SK-N-SH treated with all-trans-retinoic acid at 6 μM for 48 hours (cell line): ENCODE measurements around the gene ADGRB3.

ENCODE experiments used
- ATAC-seq: fragments of 200-7000 bp; cut with Tn5 transposase; 3 replicates; pipeline ENCODE4 v1.9.1; 2020; ENCODE audit warnings: mild to moderate bottlenecking, moderate library complexity
- ARNTL ChIP-seq: fragments of 450-650 bp; formaldehyde crosslinking; IDR thresholded peaks from 2 replicates; pipeline ENCODE4 v1.5.0; 2020; ENCODE audit warnings: low read depth, mild to moderate bottlenecking, moderate library complexity, borderline replicate concordance
- BACH2 ChIP-seq: fragments of 250-450 bp; sonication (Bioruptor Pico); IDR thresholded peaks from 2 replicates; pipeline ENCODE4 v1.9.0; 2021; ENCODE audit warnings: mild to moderate bottlenecking, borderline replicate concordance
- CSDC2 ChIP-seq: fragments of 250-450 bp; sonication (Bioruptor Pico); IDR thresholded peaks from 2 replicates; pipeline ENCODE4 v1.5.0; 2020; ENCODE audit warnings: mild to moderate bottlenecking, moderate library complexity
- ESRRG ChIP-seq: fragments of 250-450 bp; sonication (Bioruptor Pico); IDR thresholded peaks from 2 replicates; pipeline ENCODE4 v1.6.1; 2021; ENCODE audit warnings: mild to moderate bottlenecking
- GLIS3 ChIP-seq: fragments of 250-450 bp; sonication (Bioruptor Pico); IDR thresholded peaks from 2 replicates; pipeline ENCODE4 v1.5.0; 2020; ENCODE audit warnings: mild to moderate bottlenecking, moderate library complexity
- ISL1 ChIP-seq: fragments of 250-450 bp; sonication (Bioruptor Pico); IDR thresholded peaks from 2 replicates; pipeline ENCODE4 v2.1.2; 2022; ENCODE audit warnings: mild to moderate bottlenecking, moderate library complexity
- OSR1 ChIP-seq: fragments of 250-450 bp; sonication (Bioruptor Pico); IDR thresholded peaks from 2 replicates; pipeline ENCODE4 v1.8.0; 2022; ENCODE audit warnings: moderate library complexity, mild to moderate bottlenecking, inconsistent platforms
- PPARA ChIP-seq: fragments of 250-450 bp; sonication (Bioruptor Pico); IDR thresholded peaks from 2 replicates; pipeline ENCODE4 v1.5.0; 2020; ENCODE audit warnings: mild to moderate bottlenecking, borderline replicate concordance
- RARB ChIP-seq: fragments of 250-450 bp; sonication (Bioruptor Pico); IDR thresholded peaks from 2 replicates; pipeline ENCODE4 v1.8.0; 2021; ENCODE audit warnings: mild to moderate bottlenecking, moderate library complexity
- SNAI2 ChIP-seq: fragments of 250-450 bp; sonication (Bioruptor Pico); IDR thresholded peaks from 2 replicates; pipeline ENCODE4 v1.5.0; 2020; ENCODE audit warnings: mild to moderate bottlenecking, moderate library complexity
- TCF4 ChIP-seq: fragments of 250-450 bp; sonication (Bioruptor Pico); IDR thresholded peaks from 2 replicates; pipeline ENCODE4 v1.8.0; 2021; ENCODE audit warnings: mild to moderate bottlenecking, moderate library complexity, borderline replicate concordance
- TOX ChIP-seq: fragments of 250-450 bp; sonication (Bioruptor Pico); IDR thresholded peaks from 2 replicates; pipeline ENCODE4 v1.8.0; 2021; ENCODE audit warnings: mild to moderate bottlenecking, moderate library complexity, borderline replicate concordance
- ZFP3 ChIP-seq: fragments of 250-450 bp; sonication (Bioruptor Pico); IDR thresholded peaks from 2 replicates; pipeline ENCODE4 v1.5.0; 2020; ENCODE audit warnings: mild to moderate bottlenecking, moderate library complexity
- ZFP30 ChIP-seq: fragments of 450-650 bp; formaldehyde crosslinking; IDR thresholded peaks from 2 replicates; pipeline ENCODE4 v1.5.0; 2022; ENCODE audit warnings: mild to moderate bottlenecking, moderate library complexity
- ZNF565 ChIP-seq: fragments of 450-650 bp; formaldehyde crosslinking; conservative IDR thresholded peaks from 2 replicates; pipeline ENCODE4 v1.5.0; 2020; ENCODE audit warnings: low read depth, mild to moderate bottlenecking, moderate library complexity
- ZNF70 ChIP-seq: fragments of 450-650 bp; formaldehyde crosslinking; IDR thresholded peaks from 2 replicates; pipeline ENCODE4 v1.5.0; 2020; ENCODE audit warnings: mild to moderate bottlenecking, moderate library complexity
- ZNF8 ChIP-seq: fragments of 450-650 bp; formaldehyde crosslinking; IDR thresholded peaks from 2 replicates; pipeline ENCODE4 v1.5.0; 2020; ENCODE audit warnings: mild to moderate bottlenecking, moderate library complexity
- TF ChIP-seq, protein P1 (sequence below): fragments of 250-450 bp; sonication (Bioruptor Pico); IDR thresholded peaks from 2 replicates; pipeline ENCODE4 v1.5.0; 2020; ENCODE audit warnings: mild to moderate bottlenecking, moderate library complexity
- TF ChIP-seq, protein P2 (sequence below): fragments of 250-450 bp; sonication (Bioruptor Pico); IDR thresholded peaks from 2 replicates; pipeline ENCODE4 v1.8.0; 2021; ENCODE audit warnings: low read depth, mild to moderate bottlenecking, moderate library complexity, borderline replicate concordance
- TF ChIP-seq, protein P3 (sequence below): fragments of 250-450 bp; sonication (Bioruptor Pico); IDR thresholded peaks from 2 replicates; pipeline ENCODE4 v1.8.0; 2020; ENCODE audit warnings: mild to moderate bottlenecking, moderate library complexity, borderline replicate concordance

Gene ADGRB3

DNA sequence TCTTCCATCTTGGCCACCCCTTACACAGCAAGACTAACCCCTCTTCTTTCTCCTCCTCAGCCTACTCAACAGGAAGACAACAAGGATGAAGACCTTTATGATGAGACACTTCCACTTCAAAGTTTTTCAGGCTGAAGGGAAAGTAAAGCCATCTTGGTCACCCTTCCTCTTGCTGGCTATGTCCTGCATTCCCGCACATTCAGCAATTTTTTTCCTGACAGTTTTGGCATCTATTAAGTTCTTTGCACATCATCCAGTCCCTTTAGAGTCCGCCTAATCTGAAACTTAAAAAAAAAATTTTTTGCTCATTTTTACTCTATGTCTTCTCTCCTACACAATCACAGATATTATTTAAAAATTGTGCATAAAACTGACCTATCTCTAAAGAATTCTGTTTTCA lies 668.3 kb downstream of the ADGRB3 start:
- no peak for ATAC-seq
- TF ChIP-seq ISL1 (CRISPR knock-in tag) (no peak), ESRRG (no peak), GLIS3 (CRISPR knock-in tag) (no peak), SNAI2 (CRISPR knock-in tag) (no peak), ZFP3 (CRISPR knock-in tag) (no peak), BACH2 (CRISPR knock-in tag) (no peak), ARNTL (CRISPR knock-in tag) (no peak), ZNF8 (no peak), CSDC2 (CRISPR knock-in tag) (no peak), ZFP30 (CRISPR knock-in tag) (no peak), OSR1 (CRISPR knock-in tag) (no peak), TCF4 (CRISPR knock-in tag) (no peak), ZNF565 (no peak), RARB (CRISPR knock-in tag) (no peak), TOX (CRISPR knock-in tag) (no peak)
- TF ChIP-seq, protein P1, sequence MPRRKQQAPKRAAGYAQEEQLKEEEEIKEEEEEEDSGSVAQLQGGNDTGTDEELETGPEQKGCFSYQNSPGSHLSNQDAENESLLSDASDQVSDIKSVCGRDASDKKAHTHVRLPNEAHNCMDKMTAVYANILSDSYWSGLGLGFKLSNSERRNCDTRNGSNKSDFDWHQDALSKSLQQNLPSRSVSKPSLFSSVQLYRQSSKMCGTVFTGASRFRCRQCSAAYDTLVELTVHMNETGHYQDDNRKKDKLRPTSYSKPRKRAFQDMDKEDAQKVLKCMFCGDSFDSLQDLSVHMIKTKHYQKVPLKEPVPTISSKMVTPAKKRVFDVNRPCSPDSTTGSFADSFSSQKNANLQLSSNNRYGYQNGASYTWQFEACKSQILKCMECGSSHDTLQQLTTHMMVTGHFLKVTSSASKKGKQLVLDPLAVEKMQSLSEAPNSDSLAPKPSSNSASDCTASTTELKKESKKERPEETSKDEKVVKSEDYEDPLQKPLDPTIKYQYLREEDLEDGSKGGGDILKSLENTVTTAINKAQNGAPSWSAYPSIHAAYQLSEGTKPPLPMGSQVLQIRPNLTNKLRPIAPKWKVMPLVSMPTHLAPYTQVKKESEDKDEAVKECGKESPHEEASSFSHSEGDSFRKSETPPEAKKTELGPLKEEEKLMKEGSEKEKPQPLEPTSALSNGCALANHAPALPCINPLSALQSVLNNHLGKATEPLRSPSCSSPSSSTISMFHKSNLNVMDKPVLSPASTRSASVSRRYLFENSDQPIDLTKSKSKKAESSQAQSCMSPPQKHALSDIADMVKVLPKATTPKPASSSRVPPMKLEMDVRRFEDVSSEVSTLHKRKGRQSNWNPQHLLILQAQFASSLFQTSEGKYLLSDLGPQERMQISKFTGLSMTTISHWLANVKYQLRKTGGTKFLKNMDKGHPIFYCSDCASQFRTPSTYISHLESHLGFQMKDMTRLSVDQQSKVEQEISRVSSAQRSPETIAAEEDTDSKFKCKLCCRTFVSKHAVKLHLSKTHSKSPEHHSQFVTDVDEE (CRISPR knock-in tag) = no peak
- TF ChIP-seq, protein P2, sequence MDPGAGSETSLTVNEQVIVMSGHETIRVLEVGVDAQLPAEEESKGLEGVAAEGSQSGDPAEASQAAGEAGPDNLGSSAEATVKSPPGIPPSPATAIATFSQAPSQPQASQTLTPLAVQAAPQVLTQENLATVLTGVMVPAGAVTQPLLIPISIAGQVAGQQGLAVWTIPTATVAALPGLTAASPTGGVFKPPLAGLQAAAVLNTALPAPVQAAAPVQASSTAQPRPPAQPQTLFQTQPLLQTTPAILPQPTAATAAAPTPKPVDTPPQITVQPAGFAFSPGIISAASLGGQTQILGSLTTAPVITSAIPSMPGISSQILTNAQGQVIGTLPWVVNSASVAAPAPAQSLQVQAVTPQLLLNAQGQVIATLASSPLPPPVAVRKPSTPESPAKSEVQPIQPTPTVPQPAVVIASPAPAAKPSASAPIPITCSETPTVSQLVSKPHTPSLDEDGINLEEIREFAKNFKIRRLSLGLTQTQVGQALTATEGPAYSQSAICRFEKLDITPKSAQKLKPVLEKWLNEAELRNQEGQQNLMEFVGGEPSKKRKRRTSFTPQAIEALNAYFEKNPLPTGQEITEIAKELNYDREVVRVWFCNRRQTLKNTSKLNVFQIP = no peak

DNA sequence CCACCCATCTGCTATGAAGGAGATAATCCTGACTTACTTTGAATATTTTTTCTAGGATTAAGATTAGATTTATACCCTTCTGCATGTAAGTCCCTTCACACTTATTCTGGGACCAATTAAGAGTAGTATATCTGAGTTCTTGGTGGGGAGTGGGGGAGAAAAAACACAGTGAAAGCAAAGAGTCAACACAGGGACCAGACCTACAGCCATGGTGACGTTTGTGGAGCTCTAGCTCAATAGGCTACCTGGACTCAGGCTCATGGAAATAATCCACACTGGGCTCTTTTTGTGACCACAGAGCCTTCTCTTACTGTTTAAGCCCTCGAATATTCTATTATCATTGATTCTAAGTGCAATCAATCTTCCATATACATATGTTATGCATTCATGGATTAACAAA lies 670.4 kb downstream of the ADGRB3 start:
- no peak for ATAC-seq
- TF ChIP-seq ARNTL (CRISPR knock-in tag) = no peak
- TF ChIP-seq ZNF70 = no peak
- TF ChIP-seq OSR1 (CRISPR knock-in tag) = no peak
- TF ChIP-seq, protein P2 = no peak
- TF ChIP-seq ESRRG = no peak
- TF ChIP-seq, protein P3, sequence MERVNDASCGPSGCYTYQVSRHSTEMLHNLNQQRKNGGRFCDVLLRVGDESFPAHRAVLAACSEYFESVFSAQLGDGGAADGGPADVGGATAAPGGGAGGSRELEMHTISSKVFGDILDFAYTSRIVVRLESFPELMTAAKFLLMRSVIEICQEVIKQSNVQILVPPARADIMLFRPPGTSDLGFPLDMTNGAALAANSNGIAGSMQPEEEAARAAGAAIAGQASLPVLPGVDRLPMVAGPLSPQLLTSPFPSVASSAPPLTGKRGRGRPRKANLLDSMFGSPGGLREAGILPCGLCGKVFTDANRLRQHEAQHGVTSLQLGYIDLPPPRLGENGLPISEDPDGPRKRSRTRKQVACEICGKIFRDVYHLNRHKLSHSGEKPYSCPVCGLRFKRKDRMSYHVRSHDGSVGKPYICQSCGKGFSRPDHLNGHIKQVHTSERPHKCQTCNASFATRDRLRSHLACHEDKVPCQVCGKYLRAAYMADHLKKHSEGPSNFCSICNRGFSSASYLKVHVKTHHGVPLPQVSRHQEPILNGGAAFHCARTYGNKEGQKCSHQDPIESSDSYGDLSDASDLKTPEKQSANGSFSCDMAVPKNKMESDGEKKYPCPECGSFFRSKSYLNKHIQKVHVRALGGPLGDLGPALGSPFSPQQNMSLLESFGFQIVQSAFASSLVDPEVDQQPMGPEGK (CRISPR knock-in tag) = no peak
- no peak for TF ChIP-seq PPARA (CRISPR knock-in tag)
- no peak for TF ChIP-seq RARB (CRISPR knock-in tag)
- TF ChIP-seq ZNF565 = no peak
- TF ChIP-seq ZNF8 = no peak
- TF ChIP-seq BACH2 (CRISPR knock-in tag) = no peak
- no peak for TF ChIP-seq ISL1 (CRISPR knock-in tag)
- TF ChIP-seq, protein P1 (CRISPR knock-in tag) = no peak

DNA sequence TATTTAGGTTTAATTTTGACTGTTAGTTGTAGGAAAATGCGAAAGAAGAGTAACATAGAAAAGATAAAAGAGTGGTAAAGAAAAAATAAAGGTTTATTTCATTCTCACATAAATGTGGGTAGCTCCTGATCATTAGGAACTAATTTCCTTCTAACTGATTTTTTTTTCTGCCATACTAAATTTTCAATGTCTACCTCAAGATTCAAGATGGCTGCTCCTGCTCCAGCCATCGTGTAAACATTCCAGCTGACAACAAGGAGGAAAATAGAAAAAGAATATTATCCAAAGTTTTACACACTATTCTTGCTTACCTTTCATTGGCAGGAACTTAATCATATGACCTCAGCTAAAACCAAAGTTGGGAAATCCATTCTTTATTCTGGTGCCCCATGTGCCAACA lies 673.5 kb downstream of the ADGRB3 start:
- ATAC-seq = no peak
- TF ChIP-seq, protein P3 (CRISPR knock-in tag) = no peak
- TF ChIP-seq ZFP30 (CRISPR knock-in tag) (no peak), CSDC2 (CRISPR knock-in tag) (no peak), ZNF70 (no peak), ZNF8 (no peak)
- TF ChIP-seq, protein P2 = no peak
